Muscle of leg (tissue), 11 donors: Measurements from ENCODE around the gene TRAF6. TPM values are rescaled to one million over a fixed set of nuclear protein-coding genes. Genes with fewer than 3 reads are reported as not detected.
A peak's percentile ranks its signal among the peaks of the same experiment; 100 is the strongest.

Source experiments
- DNase-seq: peaks from one replicate; pipeline ENCODE4 v3.0.0; 2013
- H3K27ac ChIP-seq: one replicate; pipeline ENCODE4 v1.5.1; 2013; ENCODE audit warnings: mild to moderate bottlenecking, low read length, control low read depth
- H3K27me3 ChIP-seq: one replicate; pipeline ENCODE4 v1.6.1; 2013; ENCODE audit warnings: low read length; ENCODE audit not compliant: control insufficient read depth, insufficient read depth
- H3K36me3 ChIP-seq: one replicate; pipeline ENCODE4 v1.6.1; 2013; ENCODE audit warnings: low read length; ENCODE audit not compliant: control insufficient read depth, insufficient read depth
- H3K4me1 ChIP-seq: one replicate; pipeline ENCODE4 v1.6.1; 2013; ENCODE audit warnings: low read length; ENCODE audit not compliant: control insufficient read depth, insufficient read depth
- H3K4me3 ChIP-seq: one replicate; pipeline ENCODE4 v1.5.1; 2013; ENCODE audit warnings: low read length, control low read depth
- H3K9me3 ChIP-seq: replicated peaks from 2 replicates; pipeline ENCODE4 v1.6.1; 2013; ENCODE audit warnings: low read depth, low read length; ENCODE audit not compliant: control insufficient read depth
- WGBS: methylation state at CpG from one replicate; pipeline ENCODE4 v1.1.5; 2013; ENCODE audit warnings: missing lambda C conversion rate; ENCODE audit not compliant: insufficient coverage; 5-methylcytosine and 5-hydroxymethylcytosine counted together
- polyA plus RNA-seq, 8 donors: library from polyadenylated mRNA; unstranded; fragments of 120-200 nt; gene quantifications; one replicate each; pipeline versions ENCODE4 v1.2.1 to v1.2.3, GENCODE V29; 2013; ENCODE audit warnings: inconsistent platforms in 1 of 8, low replicate concordance in 1 of 8; ENCODE audit not compliant: insufficient read length in 8 of 8, insufficient read depth in 1 of 8
- total RNA-seq: library from RNA; stranded (reverse); fragments of 120-200 nt; gene quantifications from one replicate; pipeline ENCODE4 v1.2.4, GENCODE V29; 2013

The TRAF6 gene
- total and polyA plus RNA-seq, 9 donors: 13.4 to 19.8 (median 16.6) TPM

- Histone ChIP-seq H3K27me3 (no peaks in the 10 kb centered on the region), H3K4me1 (peaks cover 5% of the 10 kb centered on the region), H3K4me3 (no peak overlapping the region), H3K27ac (no peak overlapping the region), H3K9me3 (no peaks in the 10 kb centered on the region), H3K36me3 (peaks cover 8% of the 10 kb centered on the region)
- 63% methylated on average over 1 of the region's 3 CpGs for WGBS
- DNase-seq: no peak
Observed at GRCh38 chr11:36463781-36464180, 46.3 kb downstream of the TRAF6 start.

GRCh38 chr11:36462321-36462720 is 47.8 kb downstream of the TRAF6 start:
- 95% methylated on average over 14 of the region's 15 CpGs for WGBS
- Histone ChIP-seq H3K36me3 (peaks cover 8% of the 10 kb centered on the region), H3K9me3 (no peaks in the 10 kb centered on the region), H3K27ac (no peak overlapping the region), H3K4me3 (no peak overlapping the region), H3K27me3 (no peaks in the 10 kb centered on the region), H3K4me1 (peaks cover 2% of the 10 kb centered on the region)
- DNase-seq: no peak

- H3K27me3 ChIP-seq: no peaks in the 10 kb centered on the region
- peaks cover 18% of the 10 kb centered on the region for H3K4me1 ChIP-seq
- no peak for DNase-seq
- no peaks in the 10 kb centered on the region for H3K9me3 ChIP-seq
- H3K27ac ChIP-seq: no peak overlapping the region
- peaks cover 4% of the 10 kb centered on the region for H3K36me3 ChIP-seq
- H3K4me3 ChIP-seq: no peak overlapping the region
- 84% methylated on average over 4 of the region's 10 CpGs for WGBS
Observed at GRCh38 chr11:36460220-36460619, 49.9 kb downstream of the TRAF6 start.

GRCh38 chr11:36459046-36459445 is 51.0 kb downstream of the TRAF6 start:
- WGBS: 66% methylated on average over 6 of the region's 7 CpGs
- H3K36me3 ChIP-seq: peaks cover 4% of the 10 kb centered on the region
- H3K4me3 ChIP-seq: no peak overlapping the region
- H3K27ac ChIP-seq: no peak overlapping the region
- no peaks in the 10 kb centered on the region for H3K9me3 ChIP-seq
- H3K4me1 ChIP-seq: peaks cover 24% of the 10 kb centered on the region
- DNase-seq: no peak
- no peaks in the 10 kb centered on the region for H3K27me3 ChIP-seq

- Histone ChIP-seq H3K36me3 (peaks cover 4% of the 10 kb centered on the region), H3K27ac (no peak overlapping the region), H3K27me3 (no peaks in the 10 kb centered on the region), H3K4me1 (peaks cover 27% of the 10 kb centered on the region), H3K4me3 (no peak overlapping the region), H3K9me3 (no peaks in the 10 kb centered on the region)
- WGBS: 93% methylated on average over 2 of the region's 8 CpGs
- DNase-seq: no peak
Observed at GRCh38 chr11:36458129-36458915, 51.8 kb downstream of the TRAF6 start.

GRCh38 chr11:36456156-36456555 is 53.9 kb downstream of the TRAF6 start:
- DNase-seq: no peak
- Histone ChIP-seq H3K27ac (peak overlapping the region; percentile 39), H3K27me3 (no peaks in the 10 kb centered on the region), H3K4me1 (peaks cover 34% of the 10 kb centered on the region), H3K36me3 (peaks cover 11% of the 10 kb centered on the region), H3K4me3 (no peak overlapping the region), H3K9me3 (no peaks in the 10 kb centered on the region)
- 87% methylated on average over 3 of the region's 6 CpGs for WGBS

- H3K4me3 ChIP-seq: no peak overlapping the region
- no peaks in the 10 kb centered on the region for H3K27me3 ChIP-seq
- H3K27ac ChIP-seq: peak overlapping the region; percentile 39
- H3K4me1 ChIP-seq: peaks cover 35% of the 10 kb centered on the region
- WGBS: 25% methylated on average over 11 of the region's 11 CpGs
- H3K9me3 ChIP-seq: no peaks in the 10 kb centered on the region
- peak; percentile 86 for DNase-seq
- peaks cover 15% of the 10 kb centered on the region for H3K36me3 ChIP-seq
Observed at GRCh38 chr11:36455658-36456111, 54.4 kb downstream of the TRAF6 start.

- H3K36me3 ChIP-seq: peaks cover 13% of the 10 kb centered on the region
- peaks cover 39% of the 10 kb centered on the region for H3K4me1 ChIP-seq
- peak overlapping the region; percentile 39 for H3K27ac ChIP-seq
- no peak for DNase-seq
- H3K27me3 ChIP-seq: no peaks in the 10 kb centered on the region
- H3K4me3 ChIP-seq: no peak overlapping the region
- H3K9me3 ChIP-seq: no peaks in the 10 kb centered on the region
- 73% methylated on average over 15 of the region's 17 CpGs for WGBS
Observed at GRCh38 chr11:36454941-36455631, 55.0 kb downstream of the TRAF6 start.

- DNase-seq: no peak
- no peaks in the 10 kb centered on the region for H3K9me3 ChIP-seq
- WGBS: 80% methylated on average over 13 of the region's 18 CpGs
- H3K27me3 ChIP-seq: no peaks in the 10 kb centered on the region
- H3K27ac ChIP-seq: no peak overlapping the region
- H3K4me1 ChIP-seq: peaks cover 43% of the 10 kb centered on the region
- no peak overlapping the region for H3K4me3 ChIP-seq
- H3K36me3 ChIP-seq: peaks cover 13% of the 10 kb centered on the region
Observed at GRCh38 chr11:36454551-36454940, 55.5 kb downstream of the TRAF6 start.

- H3K27me3 ChIP-seq: no peaks in the 10 kb centered on the region
- no peak overlapping the region for H3K4me3 ChIP-seq
- H3K27ac ChIP-seq: no peak overlapping the region
- no peaks in the 10 kb centered on the region for H3K9me3 ChIP-seq
- peaks cover 13% of the 10 kb centered on the region for H3K36me3 ChIP-seq
- peaks cover 50% of the 10 kb centered on the region for H3K4me1 ChIP-seq
- 78% methylated on average over 3 of the region's 3 CpGs for WGBS
- DNase-seq: no peak
Observed at GRCh38 chr11:36453678-36454077, 56.4 kb downstream of the TRAF6 start.
